Panc1 (cell line): ENCODE data around the gene HERC3. TPM values are rescaled to one million over a fixed set of nuclear protein-coding genes. Genes with fewer than 3 reads are reported as not detected.

Experiments
- ATAC-seq: fragments of 200-7000 bp; cut with Tn5 transposase; 2 replicates; pipeline ENCODE4 v1.9.1; 2020; ENCODE audit warnings: mild to moderate bottlenecking, moderate library complexity
- BruUV-seq: library from RNA; stranded (reverse); fragments of 400-500 nt; replicated peaks from 2 replicates; lab custom pipeline; 2021; lab: Mats Ljungman, UMichigan
- CTCF ChIA-PET: fragments of 300-600 bp; sonication (Branson Sonifier 250); formaldehyde crosslinking; loops from one replicate; lab custom pipeline; 2022; ENCODE audit warnings: antibody characterized with exemption; lab: Charles Lee
- POLR2A ChIA-PET: fragments of 300-600 bp; sonication (Branson Sonifier 250); formaldehyde crosslinking; loops from one replicate; lab custom pipeline; 2022; ENCODE audit warnings: antibody characterized with exemption; lab: Charles Lee
- DNase-seq: peaks from one replicate; pipeline ENCODE4 v3.0.0-alpha.2; 2010; ENCODE audit warnings: low read depth, low spot score
- H3K27ac ChIP-seq: 2 replicates; pipeline ENCODE4 v1.5.1; 2011; ENCODE audit warnings: mild to moderate bottlenecking, low read length, inconsistent platforms
- H3K27me3 ChIP-seq: fragments of 200-500 bp; sonication (Bioruptor generic); 2 replicates; pipeline ENCODE4 v1.6.0; 2014; ENCODE audit warnings: low read length, inconsistent platforms; ENCODE audit not compliant: control insufficient read depth, insufficient read depth
- H3K36me3 ChIP-seq: fragments of 200-500 bp; sonication (Bioruptor generic); 2 replicates; pipeline ENCODE4 v1.5.1; 2014; ENCODE audit warnings: inconsistent platforms, mild to moderate bottlenecking, low read length, moderate library complexity; ENCODE audit not compliant: control insufficient read depth, insufficient read depth
- H3K4me1 ChIP-seq: 2 replicates; pipeline ENCODE4 v1.5.1; 2011; ENCODE audit warnings: inconsistent platforms, mild to moderate bottlenecking, low read length, moderate library complexity; ENCODE audit not compliant: control insufficient read depth, insufficient read depth
- H3K4me3 ChIP-seq, 2 experiments: 2 replicates each; pipeline ENCODE4 v1.5.1; 2011 to 2012; ENCODE audit warnings: low read depth in 2 of 2, low read length in 2 of 2, mild to moderate bottlenecking in 2 of 2, inconsistent platforms in 1 of 2, moderate library complexity in 1 of 2
- H3K9me3 ChIP-seq: fragments of 200-500 bp; sonication (Bioruptor generic); 2 replicates; pipeline ENCODE4 v1.5.1; 2014; ENCODE audit warnings: low read depth, mild to moderate bottlenecking, inconsistent platforms, low read length, moderate library complexity; ENCODE audit not compliant: control insufficient read depth, insufficient read depth
- POLR2AphosphoS5 ChIP-seq: IDR thresholded peaks from 2 replicates; pipeline ENCODE4 v1.6.1; 2012; ENCODE audit warnings: mild to moderate bottlenecking, low read depth, low read length, moderate library complexity
- SIN3A ChIP-seq: IDR thresholded peaks from 2 replicates; pipeline ENCODE4 v1.6.1; 2012; ENCODE audit warnings: low read depth, mild to moderate bottlenecking, low read length, moderate library complexity, borderline replicate concordance; ENCODE audit not compliant: insufficient read depth
- TCF7L2 ChIP-seq: IDR thresholded peaks from 2 replicates; pipeline ENCODE4 v1.6.1; 2011; ENCODE audit warnings: mild to moderate bottlenecking, low read depth, low read length, inconsistent platforms
- in situ Hi-C: cut with HindIII; loops from 2 replicates; pipeline ENCODE4 v1.10.0; 2016; ENCODE audit warnings: low sequenced_read_pairs, low pct_unique_long_range_greater_than_20kb
- intact Hi-C: fragments of 100-400 bp; cut with micrococcal nuclease; formaldehyde crosslinking; loops from one replicate; pipeline ENCODE4 v1.10.0; 2022; ENCODE audit not compliant: unreplicated experiment
- total RNA-seq: library from RNA; stranded (reverse); gene quantifications from one replicate; pipeline ENCODE4 v1.2.1, GENCODE V29; 2021; ENCODE audit not compliant: unreplicated experiment
- TF ChIP-seq, protein P1 (sequence below): fragments of 450-650 bp; IDR thresholded peaks from 2 replicates; pipeline ENCODE4 v1.5.1; 2017; ENCODE audit warnings: mild to moderate bottlenecking
- TF ChIP-seq, protein P2 (sequence below), 2 experiments: IDR thresholded peaks; 2 replicates each; pipeline ENCODE4 v1.6.1; 2011 to 2012; ENCODE audit warnings: low read depth in 2 of 2, control low read depth in 1 of 2, low read length in 1 of 2, mild to moderate bottlenecking in 1 of 2, moderate library complexity in 1 of 2; ENCODE audit not compliant: insufficient read depth in 1 of 2

The HERC3 gene
- total RNA-seq, 1 experiment from 2014 or later = 1.1 TPM

DNA sequence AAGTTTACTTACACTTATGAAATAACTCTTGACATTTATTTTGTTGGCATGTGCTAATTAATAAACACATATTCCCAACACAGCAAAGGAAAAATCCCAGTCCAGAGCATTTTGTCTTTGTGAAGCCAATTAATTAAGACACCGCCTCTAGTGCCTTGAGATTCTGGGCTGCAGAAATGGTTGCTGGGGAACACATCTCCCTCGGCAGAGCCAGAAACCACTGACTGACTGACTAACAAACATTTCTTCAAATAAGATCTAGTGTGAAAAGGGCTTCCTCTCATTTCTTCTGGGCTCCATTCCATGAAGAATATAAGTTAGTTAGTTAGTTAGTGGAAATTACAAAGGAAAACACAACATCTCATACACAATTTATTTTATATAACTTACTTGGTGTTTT, 133.7 kb downstream of the HERC3 start:
- ATAC-seq (no peak), DNase-seq (no peak)
- Histone ChIP-seq H3K36me3 (no peaks in the 10 kb centered on the region), H3K9me3 (no peaks in the 10 kb centered on the region), H3K27me3 (no peaks in the 10 kb centered on the region), H3K27ac (no peak overlapping the region), H3K4me1 (no peaks in the 10 kb centered on the region), H3K4me3 (no peak overlapping the region)
- CTCF ChIA-PET = no interaction called here
- TF ChIP-seq, protein P1, sequence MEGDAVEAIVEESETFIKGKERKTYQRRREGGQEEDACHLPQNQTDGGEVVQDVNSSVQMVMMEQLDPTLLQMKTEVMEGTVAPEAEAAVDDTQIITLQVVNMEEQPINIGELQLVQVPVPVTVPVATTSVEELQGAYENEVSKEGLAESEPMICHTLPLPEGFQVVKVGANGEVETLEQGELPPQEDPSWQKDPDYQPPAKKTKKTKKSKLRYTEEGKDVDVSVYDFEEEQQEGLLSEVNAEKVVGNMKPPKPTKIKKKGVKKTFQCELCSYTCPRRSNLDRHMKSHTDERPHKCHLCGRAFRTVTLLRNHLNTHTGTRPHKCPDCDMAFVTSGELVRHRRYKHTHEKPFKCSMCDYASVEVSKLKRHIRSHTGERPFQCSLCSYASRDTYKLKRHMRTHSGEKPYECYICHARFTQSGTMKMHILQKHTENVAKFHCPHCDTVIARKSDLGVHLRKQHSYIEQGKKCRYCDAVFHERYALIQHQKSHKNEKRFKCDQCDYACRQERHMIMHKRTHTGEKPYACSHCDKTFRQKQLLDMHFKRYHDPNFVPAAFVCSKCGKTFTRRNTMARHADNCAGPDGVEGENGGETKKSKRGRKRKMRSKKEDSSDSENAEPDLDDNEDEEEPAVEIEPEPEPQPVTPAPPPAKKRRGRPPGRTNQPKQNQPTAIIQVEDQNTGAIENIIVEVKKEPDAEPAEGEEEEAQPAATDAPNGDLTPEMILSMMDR = no peak
- no peak for TF ChIP-seq POLR2AphosphoS5
- TF ChIP-seq TCF7L2 = no peak
- TF ChIP-seq SIN3A = no peak
- TF ChIP-seq, protein P2, sequence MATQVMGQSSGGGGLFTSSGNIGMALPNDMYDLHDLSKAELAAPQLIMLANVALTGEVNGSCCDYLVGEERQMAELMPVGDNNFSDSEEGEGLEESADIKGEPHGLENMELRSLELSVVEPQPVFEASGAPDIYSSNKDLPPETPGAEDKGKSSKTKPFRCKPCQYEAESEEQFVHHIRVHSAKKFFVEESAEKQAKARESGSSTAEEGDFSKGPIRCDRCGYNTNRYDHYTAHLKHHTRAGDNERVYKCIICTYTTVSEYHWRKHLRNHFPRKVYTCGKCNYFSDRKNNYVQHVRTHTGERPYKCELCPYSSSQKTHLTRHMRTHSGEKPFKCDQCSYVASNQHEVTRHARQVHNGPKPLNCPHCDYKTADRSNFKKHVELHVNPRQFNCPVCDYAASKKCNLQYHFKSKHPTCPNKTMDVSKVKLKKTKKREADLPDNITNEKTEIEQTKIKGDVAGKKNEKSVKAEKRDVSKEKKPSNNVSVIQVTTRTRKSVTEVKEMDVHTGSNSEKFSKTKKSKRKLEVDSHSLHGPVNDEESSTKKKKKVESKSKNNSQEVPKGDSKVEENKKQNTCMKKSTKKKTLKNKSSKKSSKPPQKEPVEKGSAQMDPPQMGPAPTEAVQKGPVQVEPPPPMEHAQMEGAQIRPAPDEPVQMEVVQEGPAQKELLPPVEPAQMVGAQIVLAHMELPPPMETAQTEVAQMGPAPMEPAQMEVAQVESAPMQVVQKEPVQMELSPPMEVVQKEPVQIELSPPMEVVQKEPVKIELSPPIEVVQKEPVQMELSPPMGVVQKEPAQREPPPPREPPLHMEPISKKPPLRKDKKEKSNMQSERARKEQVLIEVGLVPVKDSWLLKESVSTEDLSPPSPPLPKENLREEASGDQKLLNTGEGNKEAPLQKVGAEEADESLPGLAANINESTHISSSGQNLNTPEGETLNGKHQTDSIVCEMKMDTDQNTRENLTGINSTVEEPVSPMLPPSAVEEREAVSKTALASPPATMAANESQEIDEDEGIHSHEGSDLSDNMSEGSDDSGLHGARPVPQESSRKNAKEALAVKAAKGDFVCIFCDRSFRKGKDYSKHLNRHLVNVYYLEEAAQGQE (IDR thresholded peaks at IDR 0.05; ENCODE audit: insufficient read depth in 1 of 2, low read depth in 2 of 2, low read length in 1 of 2) = no peak
- BruUV-seq = no TSS peak
- intact Hi-C loops (no loop called here), in situ Hi-C loops (no loop called here)
- POLR2A ChIA-PET = no interaction called here

DNA sequence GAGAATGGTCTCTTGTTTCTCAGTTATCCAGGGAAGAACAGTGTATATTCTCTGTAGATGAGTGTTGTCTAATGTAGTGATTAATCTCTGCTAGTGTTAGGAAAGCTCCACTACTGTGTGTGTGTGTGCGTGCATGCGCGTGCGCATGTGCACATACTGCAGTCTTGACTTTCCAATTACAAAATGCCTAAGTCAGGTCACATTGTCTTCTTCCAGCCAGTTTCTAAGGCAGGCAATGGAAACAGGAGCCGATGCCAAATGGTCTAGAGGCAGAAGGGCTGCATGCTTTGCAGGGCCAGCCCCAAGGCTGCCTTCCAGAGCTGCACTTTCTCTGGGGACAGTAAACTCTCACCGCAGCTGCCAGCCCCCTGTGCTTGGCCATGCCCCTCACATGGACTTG, 135.9 kb downstream of the HERC3 start:
- Histone ChIP-seq H3K27ac (no peak overlapping the region), H3K4me1 (no peaks in the 10 kb centered on the region), H3K4me3 (no peak overlapping the region), H3K9me3 (no peaks in the 10 kb centered on the region), H3K36me3 (no peaks in the 10 kb centered on the region), H3K27me3 (no peaks in the 10 kb centered on the region)
- ATAC-seq (no peak), DNase-seq (no peak)
- CTCF ChIA-PET = no interaction called here
- intact Hi-C loops (no loop called here), in situ Hi-C loops (no loop called here)
- no TSS peak for BruUV-seq
- POLR2A ChIA-PET = no interaction called here
- TF ChIP-seq, protein P1 = no peak
- TF ChIP-seq POLR2AphosphoS5 (no peak), TCF7L2 (no peak), SIN3A (no peak)
- TF ChIP-seq, protein P2 (IDR thresholded peaks at IDR 0.05; ENCODE audit: insufficient read depth in 1 of 2, low read depth in 2 of 2, low read length in 1 of 2) = no peak
